ENCODE results near the gene KIDINS220. TPM values are rescaled to one million over a fixed set of nuclear protein-coding genes. Genes with fewer than 3 reads are reported as not detected.

KIDINS220 gene
- total and polyA plus RNA-seq, 2 of the 13 experiments (the other 11 are each of a cell fraction or from before 2014, with no cell fraction given): 25.2 to 32.3 TPM

GRCh38 chr2:8836971-8837794, at the start of gene KIDINS220 (continued):
- peak; percentile 65; the same call in 1 of the 2 replicates for TF ChIP-seq ZNF574 (CRISPR knock-in tag; IDR thresholded peaks at IDR 0.05)
- no peak for TF ChIP-seq ZSCAN12 (CRISPR knock-in tag; IDR thresholded peaks at IDR 0.05)
- peak; percentile 45; the same call in 1 of the 2 replicates for TF ChIP-seq RAD21 (CRISPR knock-in tag; IDR thresholded peaks at IDR 0.05)
- no peak for TF ChIP-seq ZBTB40 (IDR thresholded peaks at IDR 0.05)
- 0 out of 2 replicates have a peak, but pooled peaks have one; percentile 38 for TF ChIP-seq ZBTB40 (CRISPR knock-in tag; IDR thresholded peaks at IDR 0.05)
- TF ChIP-seq HMGXB4 (CRISPR knock-in tag; IDR thresholded peaks at IDR 0.05; ENCODE audit: borderline replicate concordance in 1 of 2, low read depth in 1 of 2): peak; percentile 34 to 82; a peak in 2 of 4 replicates
- TF ChIP-seq E2F1 (CRISPR knock-in tag; IDR thresholded peaks at IDR 0.05): 0 out of 2 replicates have a peak, but pooled peaks have one; percentile 40
- TF ChIP-seq ZNF260 (CRISPR knock-in tag; IDR thresholded peaks at IDR 0.05; ENCODE audit: borderline replicate concordance, low read depth): no peak
- TF ChIP-seq NFE2L2 (IDR thresholded peaks at IDR 0.05; ENCODE audit: low read length): no peak
- peak; percentile 55; the same call in 1 of the 2 replicates for TF ChIP-seq KLF6 (CRISPR knock-in tag; IDR thresholded peaks at IDR 0.05)
- 0 out of 2 replicates have a peak, but pooled peaks have one; percentile 32 for TF ChIP-seq ZSCAN20 (CRISPR knock-in tag; IDR thresholded peaks at IDR 0.05; ENCODE audit: borderline replicate concordance)
- TF ChIP-seq STAT5B (CRISPR knock-in tag; IDR thresholded peaks at IDR 0.05): no peak
- TF ChIP-seq SP1 (IDR thresholded peaks at IDR 0.05): peak; percentile 60
- TF ChIP-seq SP1 (CRISPR knock-in tag; IDR thresholded peaks at IDR 0.05): peak; percentile 94

All from HepG2 (cell line).